ENCODE data around the gene ATP13A2.

ATP13A2 gene

DNA sequence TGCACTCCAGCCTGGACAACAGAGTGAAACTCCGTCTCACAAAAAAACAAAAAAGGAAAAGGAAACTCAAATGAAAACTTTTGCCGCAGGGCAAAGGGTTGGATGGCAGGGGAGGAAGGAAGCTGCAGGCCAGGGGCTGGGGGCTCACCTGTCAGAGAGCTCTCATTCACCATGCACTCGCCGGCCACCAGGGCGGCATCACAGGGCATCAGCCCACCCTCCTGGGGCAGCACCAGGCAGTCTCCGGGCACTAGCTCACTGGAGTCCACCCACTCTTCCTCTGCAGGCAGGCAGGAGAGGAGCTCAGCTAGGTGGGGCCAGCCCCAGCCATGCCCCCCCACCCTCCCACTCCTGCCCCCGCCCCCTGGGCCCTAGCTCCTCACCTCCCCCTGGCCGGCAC lies 11.9 kb downstream of the ATP13A2 start:
- DNase-seq = no peak

- DNase-seq = no peak
These were observed 13.1 kb downstream of the ATP13A2 start for GRCh38 chr1:16998589-16998988.

DNA sequence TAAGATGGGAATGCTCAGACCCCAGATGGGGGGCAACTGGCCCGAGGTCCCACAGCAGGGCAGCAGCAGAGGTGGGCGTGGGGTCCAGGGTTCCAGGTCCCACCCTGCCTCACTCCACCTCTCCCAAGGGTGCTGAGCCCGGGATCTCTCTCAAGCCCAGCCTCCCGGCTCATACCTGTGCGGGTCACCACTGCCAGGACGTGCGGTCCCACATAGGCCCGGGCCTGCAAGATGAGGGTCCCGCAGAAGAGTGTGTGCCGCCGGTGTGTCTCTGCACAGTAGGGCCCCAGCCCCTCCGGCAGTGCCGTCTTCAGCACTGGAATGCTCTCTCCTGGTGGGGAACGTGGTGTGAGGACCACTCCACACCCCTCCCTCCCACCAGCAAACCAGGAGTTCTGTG lies 14.9 kb downstream of the ATP13A2 start:
- DNase-seq = no peak

DNA sequence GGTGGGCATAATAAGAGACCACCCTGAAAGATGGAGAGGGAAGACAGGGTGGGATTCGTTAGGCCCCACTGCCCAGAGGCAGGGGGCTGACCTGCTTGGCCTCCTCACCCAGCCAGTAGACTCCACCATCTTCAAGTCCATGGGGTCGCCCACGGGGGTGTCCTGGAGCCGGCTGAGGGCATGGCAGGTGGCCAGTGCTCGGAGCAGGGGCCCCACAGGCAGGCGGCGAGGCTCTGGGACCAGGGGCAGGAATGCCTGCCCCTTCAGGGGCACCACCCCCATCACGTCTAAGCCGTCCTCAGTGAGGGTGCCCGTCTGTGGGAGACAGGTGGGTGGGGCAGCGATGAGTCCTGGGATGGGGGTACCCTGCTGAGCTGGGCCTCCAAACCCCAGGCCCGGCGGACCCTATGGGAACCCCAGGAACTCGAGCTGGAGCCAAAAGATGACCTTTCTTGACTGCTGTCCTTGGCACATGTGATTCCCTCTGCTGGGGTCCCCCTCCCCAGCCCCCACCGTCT lies 18.1 kb downstream of the ATP13A2 start:
- DNase-seq = no peak

- no peak for DNase-seq
These were observed 19.1 kb downstream of the ATP13A2 start for GRCh38 chr1:16992675-16993074.

GRCh38 chr1:16992102-16992501 lies 19.6 kb downstream of the ATP13A2 start:
- DNase-seq = no peak

DNA sequence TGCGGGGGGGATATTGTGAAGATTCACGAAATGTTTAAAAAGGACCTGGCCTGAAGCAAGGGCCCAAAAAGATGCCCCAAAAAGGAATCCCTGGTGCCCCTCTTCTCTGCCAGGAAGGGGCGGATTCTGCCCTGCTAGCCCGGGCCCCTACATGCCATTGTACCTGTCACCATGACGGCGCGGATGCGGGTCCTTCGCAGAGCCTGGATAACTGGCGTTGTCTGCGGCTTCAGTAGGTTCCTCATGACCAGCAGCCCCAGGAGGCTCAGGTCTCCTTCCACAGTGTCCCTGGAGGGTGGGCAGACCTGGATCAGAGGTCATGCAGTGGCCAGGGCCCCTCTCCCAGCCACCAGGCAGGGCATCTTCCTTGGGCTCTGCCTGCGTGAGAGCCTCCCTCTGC lies 20.2 kb downstream of the ATP13A2 start:
- DNase-seq = no peak

DNA sequence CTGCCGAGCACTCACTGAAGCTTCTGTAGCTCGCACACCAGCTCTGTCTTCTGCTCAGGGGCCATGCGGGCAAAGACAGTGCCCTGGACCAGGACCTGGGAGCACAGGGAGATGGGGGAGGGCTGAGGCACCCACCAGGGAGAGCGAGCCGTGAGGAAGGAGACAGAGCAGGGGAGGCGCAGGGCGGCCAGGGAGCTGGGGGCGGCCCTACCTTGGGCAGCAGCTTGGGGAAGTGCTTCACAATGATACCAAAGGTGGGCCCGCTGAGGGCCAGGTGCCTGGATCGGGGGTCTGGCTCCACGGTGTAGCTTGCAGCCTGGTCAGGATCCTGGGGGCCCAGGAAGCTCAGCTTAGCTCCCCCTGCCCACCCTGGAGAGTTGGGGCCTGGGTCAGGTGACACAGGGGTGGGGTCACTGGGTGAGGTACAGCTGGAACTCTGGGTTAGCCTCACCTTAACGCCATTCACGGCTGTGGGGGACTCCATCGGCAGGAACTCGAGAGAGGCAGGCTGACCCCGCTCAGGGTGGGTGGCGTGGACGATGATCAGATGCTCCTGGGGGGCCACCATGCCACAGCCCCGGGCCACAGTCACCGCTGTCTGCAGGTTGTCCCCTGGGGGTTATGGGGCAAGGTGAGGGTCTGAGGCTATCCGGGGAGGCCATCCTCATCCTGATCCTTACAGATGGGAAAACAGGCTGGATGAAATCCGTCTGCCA lies 21.9 kb downstream of the ATP13A2 start:
- no peak for DNase-seq

DNA sequence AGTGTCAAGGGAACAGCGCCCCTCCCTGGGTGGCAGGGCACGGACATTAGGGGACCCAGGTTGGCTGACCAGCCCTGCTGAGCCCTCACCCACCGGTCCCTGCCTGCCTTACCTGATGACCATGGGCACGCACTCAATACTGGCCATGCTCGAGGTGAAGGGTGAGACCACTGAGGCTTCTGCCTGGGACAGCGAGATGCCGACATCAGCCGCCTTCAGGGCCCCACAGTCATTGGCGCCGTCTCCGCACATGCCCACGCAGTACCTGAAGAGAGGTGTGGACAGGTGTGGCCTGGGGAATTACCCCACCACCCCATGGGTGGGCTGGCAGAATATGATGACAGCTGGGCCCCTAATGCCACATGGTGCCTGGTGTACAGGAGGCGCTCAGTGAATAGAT lies 23.5 kb downstream of the ATP13A2 start:
- no peak for DNase-seq

- no peak for DNase-seq
These were observed 24.8 kb downstream of the ATP13A2 start for GRCh38 chr1:16986962-16987361.

GRCh38 chr1:16986560-16986959 lies 25.2 kb downstream of the ATP13A2 start:
- no peak for DNase-seq

- no peak for DNase-seq
These were observed 25.6 kb downstream of the ATP13A2 start for GRCh38 chr1:16986113-16986512.

GRCh38 chr1:16984717-16985116 lies 27.0 kb downstream of the ATP13A2 start:
- peak; percentile 6 for DNase-seq

DNA sequence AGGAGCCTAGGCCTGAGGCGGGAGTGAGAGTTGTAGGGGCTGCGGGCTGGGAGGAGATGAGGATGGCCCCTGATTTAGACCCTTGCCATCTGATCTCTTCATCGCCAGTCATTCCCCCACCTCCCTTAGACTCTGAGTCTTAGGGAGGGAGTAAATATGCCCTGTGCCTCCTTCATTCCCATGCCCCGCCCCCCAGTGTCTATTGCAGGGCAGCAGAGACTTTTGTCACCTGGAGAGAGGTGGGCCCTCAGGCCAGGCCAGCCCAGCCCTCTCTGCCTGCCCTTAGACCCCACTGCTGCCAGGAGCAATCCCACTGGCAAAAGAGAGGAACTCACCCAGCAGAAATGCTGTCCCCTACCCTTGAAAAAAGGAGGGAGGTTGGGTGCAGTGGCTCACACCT lies 28.1 kb downstream of the ATP13A2 start:
- DNase-seq = no peak

GRCh38 chr1:16982902-16983301 lies 28.8 kb downstream of the ATP13A2 start:
- no peak for DNase-seq

GRCh38 chr1:16981269-16981849 lies 30.4 kb downstream of the ATP13A2 start:
- no peak for DNase-seq

DNA sequence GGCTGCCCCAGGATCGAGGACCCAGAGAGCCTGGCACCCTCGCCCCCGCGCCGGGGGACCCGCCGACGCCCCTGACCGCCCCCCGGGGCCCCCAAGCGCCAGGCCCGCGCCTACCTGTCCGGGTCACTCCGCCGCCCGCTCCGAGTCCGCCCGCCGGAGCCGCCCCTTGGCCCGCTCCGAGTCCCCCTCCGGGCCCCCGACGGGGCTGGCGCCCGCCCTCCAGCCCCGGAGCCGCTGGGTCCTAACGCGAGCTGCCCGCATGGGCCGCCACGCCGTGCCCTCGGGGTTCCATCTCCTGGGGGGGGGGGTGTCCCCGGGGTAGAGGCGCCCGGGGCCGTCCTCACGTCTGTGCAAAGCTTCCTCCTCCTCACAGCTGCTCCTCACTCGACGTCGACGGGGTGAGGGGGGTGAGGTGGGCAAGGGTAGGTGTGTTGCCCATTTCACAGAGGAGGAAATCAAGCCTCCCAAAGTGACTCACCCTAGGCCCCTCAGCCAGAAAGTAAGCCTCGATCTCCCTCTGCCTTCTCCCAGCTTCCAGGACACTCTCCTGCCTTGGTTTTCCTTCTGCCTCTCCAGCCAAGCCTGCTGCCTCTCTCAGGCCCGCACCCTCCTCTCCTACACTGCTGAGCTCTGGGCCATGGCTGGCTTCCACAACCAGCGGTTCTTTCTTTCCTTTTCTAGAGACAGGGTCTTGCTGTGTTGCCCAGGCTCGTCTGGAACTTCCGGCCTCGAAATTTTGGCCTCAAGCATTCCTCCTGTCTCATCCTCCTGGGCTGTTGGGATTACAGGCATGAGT lies 31.1 kb downstream of the ATP13A2 start, which contains the start of gene MFAP2:
TSS of gene MFAP2 (minus strand) at position 148 of the 796 bp plus-strand sequence. CDS start 2,347 bp downstream, outside the sequence.
- DNase-seq = peak; percentile 51

DNA sequence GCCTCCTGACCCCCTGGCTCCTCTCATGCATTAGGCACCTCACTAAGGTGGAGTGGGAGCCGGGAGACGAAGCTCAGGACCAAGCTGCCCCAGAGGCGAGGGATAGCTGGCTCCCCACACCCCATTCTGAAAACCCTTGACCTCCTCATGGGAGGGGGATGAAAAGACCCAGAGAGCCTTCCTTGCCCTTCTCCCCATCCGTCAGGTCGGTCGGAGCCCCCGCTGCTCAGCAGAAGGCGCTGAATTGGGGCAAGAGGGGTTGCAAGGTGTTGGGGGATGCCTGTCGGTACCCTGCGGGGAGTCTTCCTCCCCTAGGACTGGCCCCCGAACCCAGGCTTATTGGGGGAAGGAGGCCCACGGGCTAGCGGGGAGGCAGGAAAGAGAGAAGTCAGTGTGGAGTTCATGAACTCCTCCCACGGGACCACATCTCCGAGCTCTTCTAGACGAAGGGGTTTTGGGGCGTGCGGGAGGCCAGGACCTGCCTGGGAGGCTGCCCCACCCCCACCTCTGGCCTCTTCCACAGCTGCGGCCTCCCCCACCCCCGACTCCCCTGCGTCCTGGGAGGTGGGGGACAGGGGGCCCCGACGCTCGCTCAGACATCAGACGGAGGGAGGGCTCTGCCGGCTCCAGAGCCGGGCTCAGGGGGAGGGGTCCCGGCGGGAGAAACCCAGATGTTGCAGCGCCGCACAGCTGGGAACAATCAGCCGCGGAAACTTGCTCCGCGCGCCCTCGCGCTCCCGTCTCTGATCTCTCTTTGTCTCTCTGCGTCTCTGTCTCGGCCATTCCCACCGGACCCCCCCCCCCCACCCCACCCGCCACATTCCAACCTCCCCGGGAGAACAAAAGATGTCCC lies 32.0 kb downstream of the ATP13A2 start:
- DNase-seq = peak; percentile 23

GRCh38 chr1:16978567-16979474 lies 32.9 kb downstream of the ATP13A2 start:
- DNase-seq = peak; percentile 37

DNA sequence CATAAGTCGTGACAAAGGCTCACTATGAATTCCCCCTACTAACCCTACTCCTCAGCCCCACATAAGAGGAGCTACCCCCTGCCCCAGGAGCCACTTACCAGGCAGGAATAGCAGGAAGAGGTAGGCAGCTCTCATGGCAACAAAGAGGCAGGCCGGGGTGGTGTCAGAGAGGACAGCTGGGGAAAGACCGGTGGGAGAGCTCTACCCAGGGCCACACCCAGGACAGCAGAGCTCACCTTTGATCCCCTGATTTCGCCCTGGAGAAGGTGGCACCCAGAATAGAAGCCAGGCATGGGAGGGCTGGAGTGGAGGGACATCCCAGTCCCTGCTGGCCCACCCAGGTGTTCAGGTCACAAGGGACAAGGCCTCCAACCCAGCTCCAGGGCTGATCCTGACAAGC lies 33.6 kb downstream of the ATP13A2 start:
- no peak for DNase-seq

DNA sequence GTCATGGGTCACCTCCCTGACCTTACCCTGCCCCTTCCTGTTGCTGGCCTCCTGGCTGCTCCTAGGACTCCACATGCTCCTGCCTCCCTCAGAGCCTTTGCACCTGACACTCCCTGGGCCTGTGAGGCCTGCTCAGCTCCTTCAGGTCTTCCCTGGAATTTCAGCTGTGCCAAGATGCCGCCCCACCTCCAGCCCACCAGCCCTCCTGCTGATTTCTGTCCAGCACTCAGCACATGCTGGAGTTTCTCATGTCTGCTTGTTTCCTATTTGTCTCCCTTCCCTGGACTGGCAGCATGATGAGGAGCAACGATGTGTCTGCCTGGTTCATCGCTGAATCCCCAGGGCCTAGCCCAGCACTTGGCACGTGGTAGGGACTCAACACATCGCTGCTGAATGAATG lies 34.4 kb downstream of the ATP13A2 start:
- no peak for DNase-seq

GRCh38 chr1:16976966-16977365 lies 34.8 kb downstream of the ATP13A2 start:
- DNase-seq = no peak

Measured in NCI-H69 (cell line).